HepG2 (cell line): ENCODE measurements around the gene MAP3K3. TPM values are rescaled to one million over a fixed set of nuclear protein-coding genes. Genes with fewer than 3 reads are reported as not detected.

ENCODE experiments used
- AHDC1 ChIP-seq: sonication (generic); formaldehyde crosslinking; IDR thresholded peaks from 2 replicates; pipeline ENCODE4 v1.5.1; 2020; ENCODE audit warnings: mild to moderate bottlenecking, missing genetic modification reagents, borderline replicate concordance
- CAMTA2 ChIP-seq: sonication (generic); formaldehyde crosslinking; IDR thresholded peaks from 2 replicates; pipeline ENCODE4 v1.4.0; 2020; ENCODE audit warnings: mild to moderate bottlenecking, missing genetic modification reagents, borderline replicate concordance
- CCAR2 ChIP-seq: fragments of 200-400 bp; formaldehyde crosslinking; optimal IDR thresholded peaks from 2 replicates; pipeline ENCODE3; 2018; ENCODE audit warnings: low read depth, mild to moderate bottlenecking, low read length, moderate library complexity
- EP300 ChIP-seq, 3 experiments: sonication (generic) in 1 of 3; formaldehyde crosslinking in 1 of 3; IDR thresholded peaks; 2 replicates each; pipeline versions ENCODE4 v1.5.1 to v1.6.1; 2011 to 2020; ENCODE audit warnings: low read depth in 2 of 3, low read length in 2 of 3, borderline replicate concordance in 1 of 3, improper control_type of control experiment in 1 of 3, mild to moderate bottlenecking in 1 of 3, missing genetic modification reagents in 1 of 3, moderate library complexity in 1 of 3
- FOXO1 ChIP-seq: sonication (generic); formaldehyde crosslinking; IDR thresholded peaks from 2 replicates; pipeline ENCODE4 v1.4.0; 2020; ENCODE audit warnings: missing genetic modification reagents
- GABPA ChIP-seq, 2 experiments: IDR thresholded peaks; 2 replicates each; pipeline ENCODE4 v1.6.1; 2011 to 2016; ENCODE audit warnings: low read depth in 2 of 2, low read length in 1 of 2, missing biosample characterization in 1 of 2, missing genetic modification characterization in 1 of 2
- PCBP1 ChIP-seq: fragments of 200-400 bp; formaldehyde crosslinking; IDR thresholded peaks from 2 replicates; pipeline ENCODE4 v1.6.1; 2017; ENCODE audit warnings: mild to moderate bottlenecking, low read depth, low read length, borderline replicate concordance
- POLR2A ChIP-seq, 2 experiments: IDR thresholded peaks; 2 replicates each; pipeline ENCODE4 v1.6.1; 2011; ENCODE audit warnings: low read depth in 2 of 2, low read length in 2 of 2, mild to moderate bottlenecking in 1 of 2, moderate library complexity in 1 of 2; ENCODE audit not compliant: insufficient read depth in 1 of 2
- RELA ChIP-seq: sonication (generic); formaldehyde crosslinking; IDR thresholded peaks from 2 replicates; pipeline ENCODE4 v1.4.0; 2020; ENCODE audit warnings: missing genetic modification reagents
- RXRA ChIP-seq: sonication (generic); formaldehyde crosslinking; IDR thresholded peaks from 2 replicates; pipeline ENCODE4 v1.5.1; 2020; ENCODE audit warnings: missing genetic modification reagents
- SAP130 ChIP-seq: IDR thresholded peaks from 2 replicates; pipeline ENCODE4 v1.6.1; 2016; ENCODE audit warnings: low read depth
- ZBTB46 ChIP-seq: sonication (generic); formaldehyde crosslinking; IDR thresholded peaks from 2 replicates; pipeline ENCODE4 v1.4.0; 2020; ENCODE audit warnings: mild to moderate bottlenecking, missing genetic modification reagents, borderline replicate concordance
- ZNF326 ChIP-seq: sonication (generic); formaldehyde crosslinking; IDR thresholded peaks from 2 replicates; pipeline ENCODE4 v1.4.0; 2020; ENCODE audit warnings: missing genetic modification reagents, borderline replicate concordance
- ZNF724P ChIP-seq: sonication (generic); formaldehyde crosslinking; IDR thresholded peaks from 2 replicates; pipeline ENCODE4 v1.8.0; 2022; ENCODE audit warnings: missing genetic modification reagents, borderline replicate concordance
- ZNF784 ChIP-seq: sonication (generic); formaldehyde crosslinking; IDR thresholded peaks from 2 replicates; pipeline ENCODE4 v1.5.1; 2020; ENCODE audit warnings: missing genetic modification reagents, mild to moderate bottlenecking, borderline replicate concordance
- ZNF878 ChIP-seq: sonication (generic); formaldehyde crosslinking; IDR thresholded peaks from 2 replicates; pipeline ENCODE4 v1.8.1; 2023; ENCODE audit warnings: mild to moderate bottlenecking, missing genetic modification reagents, moderate library complexity
- polyA plus RNA-seq, 8 experiments: library from polyadenylated mRNA; depleted of rRNA in 3 of 8; stranded (reverse) in 7 of 8; unstranded in 1 of 8; fragments of >200 nt; fragmentation: Illumina TruSeq in 4 of 8; extraction: Trizol in 4 of 8; gene quantifications; 2 replicates each; pipeline versions ENCODE4 v1.2.1 to v1.2.3, GENCODE V29; 2011 to 2016; ENCODE audit warnings: low read depth in 4 of 8, missing spikeins in 1 of 8, mixed read lengths in 1 of 8; ENCODE audit not compliant: insufficient read depth in 1 of 8
- total RNA-seq, 5 experiments: library from RNA; depleted of rRNA; stranded (reverse); fragments of >200 nt; fragmentation: Illumina TruSeq; extraction: Trizol; gene quantifications; 2 replicates each; pipeline ENCODE4 v1.2.3, GENCODE V29; 2016; ENCODE audit warnings: low read depth in 1 of 5
- TF ChIP-seq, protein P1 (sequence below): sonication (generic); formaldehyde crosslinking; IDR thresholded peaks from 2 replicates; pipeline ENCODE4 v1.5.0; 2020; ENCODE audit warnings: mild to moderate bottlenecking, missing genetic modification reagents, moderate library complexity

The MAP3K3 gene
- total and polyA plus RNA-seq, 2 of the 13 experiments (the other 11 are each of a cell fraction or from before 2014, with no cell fraction given) = 17.7 to 21.8 TPM

GRCh38 chr17:63697341-63698286 lies 75.4 kb downstream of the MAP3K3 start (continued):
- TF ChIP-seq ZBTB46 (CRISPR knock-in tag) (no peak), FOXO1 (peak; percentile 21; the same call in 1 of the 2 replicates), POLR2A (IDR thresholded peaks at IDR 0.05; ENCODE audit: insufficient read depth in 1 of 2, low read depth in 2 of 2, low read length in 2 of 2) (peak in 1 of 2 experiments; percentile 44; a peak in 1 of 4 replicates), CCAR2 (no peak), SAP130 (CRISPR knock-in tag) (0 out of 2 replicates have a peak, but pooled peaks have one; percentile 27), ZNF326 (CRISPR knock-in tag) (peak; percentile 79; the same call in 1 of the 2 replicates), CAMTA2 (no peak), ZNF724P (peak; percentile 27; the same call in 1 of the 2 replicates), AHDC1 (no peak), RELA (CRISPR knock-in tag) (no peak), ZNF784 (CRISPR knock-in tag) (no peak), PCBP1 (0 out of 2 replicates have a peak, but pooled peaks have one; percentile 52), ZNF878 (CRISPR knock-in tag) (0 out of 2 replicates have a peak, but pooled peaks have one; percentile 24), RXRA (CRISPR knock-in tag) (peak; percentile 29; the same call in 1 of the 2 replicates), EP300 (IDR thresholded peaks at IDR 0.05; ENCODE audit: low read depth in 2 of 2, low read length in 2 of 2) (no peak), EP300 (CRISPR knock-in tag; IDR thresholded peaks at IDR 0.05; ENCODE audit: borderline replicate concordance) (no peak), GABPA (IDR thresholded peaks at IDR 0.05; ENCODE audit: low read depth, low read length) (no peak), GABPA (CRISPR knock-in tag; IDR thresholded peaks at IDR 0.05; ENCODE audit: low read depth) (no peak)
- TF ChIP-seq, protein P1, sequence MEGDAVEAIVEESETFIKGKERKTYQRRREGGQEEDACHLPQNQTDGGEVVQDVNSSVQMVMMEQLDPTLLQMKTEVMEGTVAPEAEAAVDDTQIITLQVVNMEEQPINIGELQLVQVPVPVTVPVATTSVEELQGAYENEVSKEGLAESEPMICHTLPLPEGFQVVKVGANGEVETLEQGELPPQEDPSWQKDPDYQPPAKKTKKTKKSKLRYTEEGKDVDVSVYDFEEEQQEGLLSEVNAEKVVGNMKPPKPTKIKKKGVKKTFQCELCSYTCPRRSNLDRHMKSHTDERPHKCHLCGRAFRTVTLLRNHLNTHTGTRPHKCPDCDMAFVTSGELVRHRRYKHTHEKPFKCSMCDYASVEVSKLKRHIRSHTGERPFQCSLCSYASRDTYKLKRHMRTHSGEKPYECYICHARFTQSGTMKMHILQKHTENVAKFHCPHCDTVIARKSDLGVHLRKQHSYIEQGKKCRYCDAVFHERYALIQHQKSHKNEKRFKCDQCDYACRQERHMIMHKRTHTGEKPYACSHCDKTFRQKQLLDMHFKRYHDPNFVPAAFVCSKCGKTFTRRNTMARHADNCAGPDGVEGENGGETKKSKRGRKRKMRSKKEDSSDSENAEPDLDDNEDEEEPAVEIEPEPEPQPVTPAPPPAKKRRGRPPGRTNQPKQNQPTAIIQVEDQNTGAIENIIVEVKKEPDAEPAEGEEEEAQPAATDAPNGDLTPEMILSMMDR (CRISPR knock-in tag) = peak; percentile 84
